SK-N-SH treated with all-trans-retinoic acid at 6 μM for 48 hours (cell line): ENCODE measurements around the gene PTTG1.

Experiments used
- ATAC-seq: fragments of 200-7000 bp; cut with Tn5 transposase; 3 replicates; pipeline ENCODE4 v1.9.1; 2020; ENCODE audit warnings: mild to moderate bottlenecking, moderate library complexity
- BACH2 ChIP-seq: fragments of 250-450 bp; sonication (Bioruptor Pico); IDR thresholded peaks from 2 replicates; pipeline ENCODE4 v1.9.0; 2021; ENCODE audit warnings: mild to moderate bottlenecking, borderline replicate concordance
- CREB5 ChIP-seq: fragments of 250-450 bp; sonication (Bioruptor Pico); IDR thresholded peaks from 2 replicates; pipeline ENCODE4 v1.5.1; 2020; ENCODE audit warnings: low read depth, mild to moderate bottlenecking, moderate library complexity
- CSDC2 ChIP-seq: fragments of 250-450 bp; sonication (Bioruptor Pico); IDR thresholded peaks from 2 replicates; pipeline ENCODE4 v1.5.0; 2020; ENCODE audit warnings: mild to moderate bottlenecking, moderate library complexity
- CSRNP3 ChIP-seq: fragments of 250-450 bp; sonication (Bioruptor Pico); IDR thresholded peaks from 2 replicates; pipeline ENCODE4 v1.5.1; 2021; ENCODE audit warnings: mild to moderate bottlenecking, moderate library complexity
- ESRRG ChIP-seq: fragments of 250-450 bp; sonication (Bioruptor Pico); IDR thresholded peaks from 2 replicates; pipeline ENCODE4 v1.6.1; 2021; ENCODE audit warnings: mild to moderate bottlenecking
- GLIS3 ChIP-seq: fragments of 250-450 bp; sonication (Bioruptor Pico); IDR thresholded peaks from 2 replicates; pipeline ENCODE4 v1.5.0; 2020; ENCODE audit warnings: mild to moderate bottlenecking, moderate library complexity
- ISL1 ChIP-seq: fragments of 250-450 bp; sonication (Bioruptor Pico); IDR thresholded peaks from 2 replicates; pipeline ENCODE4 v2.1.2; 2022; ENCODE audit warnings: mild to moderate bottlenecking, moderate library complexity
- OSR1 ChIP-seq: fragments of 250-450 bp; sonication (Bioruptor Pico); IDR thresholded peaks from 2 replicates; pipeline ENCODE4 v1.8.0; 2022; ENCODE audit warnings: moderate library complexity, mild to moderate bottlenecking, inconsistent platforms
- PATZ1 ChIP-seq: fragments of 250-450 bp; sonication (Bioruptor Pico); IDR thresholded peaks from 2 replicates; pipeline ENCODE4 v1.8.0; 2020; ENCODE audit warnings: mild to moderate bottlenecking, moderate library complexity, borderline replicate concordance
- POU6F1 ChIP-seq: fragments of 250-450 bp; sonication (Bioruptor Pico); IDR thresholded peaks from 2 replicates; pipeline ENCODE4 v1.8.0; 2021; ENCODE audit warnings: low read depth, mild to moderate bottlenecking, moderate library complexity, borderline replicate concordance
- PPARA ChIP-seq: fragments of 250-450 bp; sonication (Bioruptor Pico); IDR thresholded peaks from 2 replicates; pipeline ENCODE4 v1.5.0; 2020; ENCODE audit warnings: mild to moderate bottlenecking, borderline replicate concordance
- SNAI2 ChIP-seq: fragments of 250-450 bp; sonication (Bioruptor Pico); IDR thresholded peaks from 2 replicates; pipeline ENCODE4 v1.5.0; 2020; ENCODE audit warnings: mild to moderate bottlenecking, moderate library complexity
- TCF4 ChIP-seq: fragments of 250-450 bp; sonication (Bioruptor Pico); IDR thresholded peaks from 2 replicates; pipeline ENCODE4 v1.8.0; 2021; ENCODE audit warnings: mild to moderate bottlenecking, moderate library complexity, borderline replicate concordance
- TOX ChIP-seq: fragments of 250-450 bp; sonication (Bioruptor Pico); IDR thresholded peaks from 2 replicates; pipeline ENCODE4 v1.8.0; 2021; ENCODE audit warnings: mild to moderate bottlenecking, moderate library complexity, borderline replicate concordance
- TSHZ2 ChIP-seq: fragments of 250-450 bp; sonication (Bioruptor Pico); IDR thresholded peaks from 2 replicates; pipeline ENCODE4 v1.5.0; 2020; ENCODE audit warnings: mild to moderate bottlenecking, moderate library complexity
- ZFP3 ChIP-seq: fragments of 250-450 bp; sonication (Bioruptor Pico); IDR thresholded peaks from 2 replicates; pipeline ENCODE4 v1.5.0; 2020; ENCODE audit warnings: mild to moderate bottlenecking, moderate library complexity
- ZFP30 ChIP-seq: fragments of 450-650 bp; formaldehyde crosslinking; IDR thresholded peaks from 2 replicates; pipeline ENCODE4 v1.5.0; 2022; ENCODE audit warnings: mild to moderate bottlenecking, moderate library complexity
- ZNF565 ChIP-seq: fragments of 450-650 bp; formaldehyde crosslinking; conservative IDR thresholded peaks from 2 replicates; pipeline ENCODE4 v1.5.0; 2020; ENCODE audit warnings: low read depth, mild to moderate bottlenecking, moderate library complexity

Gene PTTG1

GRCh38 chr5:160461378-160461777 lies 39.7 kb downstream of the PTTG1 start:
- TF ChIP-seq TSHZ2 (CRISPR knock-in tag): no peak
- no peak for TF ChIP-seq ZFP3 (CRISPR knock-in tag)
- TF ChIP-seq CSRNP3 (CRISPR knock-in tag): no peak
- no peak for TF ChIP-seq TOX (CRISPR knock-in tag)
- no peak for TF ChIP-seq ESRRG
- TF ChIP-seq ZFP30 (CRISPR knock-in tag): no peak
- TF ChIP-seq GLIS3: no peak
- TF ChIP-seq PPARA (CRISPR knock-in tag): no peak
- TF ChIP-seq CREB5: no peak
- no peak for TF ChIP-seq SNAI2 (CRISPR knock-in tag)
- TF ChIP-seq OSR1 (CRISPR knock-in tag): no peak
- no peak for ATAC-seq

- TF ChIP-seq POU6F1 (CRISPR knock-in tag) (no peak), BACH2 (no peak), ZFP3 (CRISPR knock-in tag) (no peak), ESRRG (no peak), PATZ1 (CRISPR knock-in tag) (no peak), SNAI2 (CRISPR knock-in tag) (no peak), CSDC2 (no peak), TSHZ2 (CRISPR knock-in tag) (no peak), ISL1 (CRISPR knock-in tag) (no peak), GLIS3 (no peak), ZFP30 (CRISPR knock-in tag) (no peak), CREB5 (no peak), OSR1 (CRISPR knock-in tag) (no peak)
- no peak for ATAC-seq
These were observed 40.5 kb downstream of the PTTG1 start for GRCh38 chr5:160462167-160462566.

GRCh38 chr5:160463227-160463626 lies 41.6 kb downstream of the PTTG1 start:
- no peak for ATAC-seq
- TF ChIP-seq TCF4 (CRISPR knock-in tag) (no peak), POU6F1 (CRISPR knock-in tag) (no peak), OSR1 (CRISPR knock-in tag) (no peak), SNAI2 (CRISPR knock-in tag) (no peak), ESRRG (no peak), GLIS3 (no peak), ZNF565 (CRISPR knock-in tag) (no peak), ZFP3 (CRISPR knock-in tag) (no peak), CSDC2 (no peak), PPARA (CRISPR knock-in tag) (no peak), TSHZ2 (CRISPR knock-in tag) (no peak)
